GM21786 (cell line): ENCODE measurements around the gene REC8.
"Not testable (repeated sequence)": the region's sequence is repeated elsewhere in the genome, so short reads cannot be mapped to it uniquely, and the experiment has no call there.

Experiments used
- ATAC-seq: cut with Tn5 transposase; IDR thresholded peaks from one replicate; pipeline ENCODE4 v1.9.1; 2021; ENCODE audit not compliant: unreplicated experiment

Gene REC8

GRCh38 chr14:24203249-24203886 lies 31.5 kb downstream of the REC8 start:
- ATAC-seq, result not testable (repeated sequence)

GRCh38 chr14:24204163-24205146 lies 32.6 kb downstream of the REC8 start:
- ATAC-seq, result no peak

- ATAC-seq, result no peak
These were observed 34.6 kb downstream of the REC8 start for GRCh38 chr14:24206260-24207103.

GRCh38 chr14:24207104-24207551 lies 35.2 kb downstream of the REC8 start:
- ATAC-seq, result no peak

GRCh38 chr14:24207625-24208024 lies 35.7 kb downstream of the REC8 start:
- ATAC-seq, result no peak

- ATAC-seq, result no peak
These were observed 39.4 kb downstream of the REC8 start for GRCh38 chr14:24211311-24211710.

GRCh38 chr14:24212924-24213865 lies 41.3 kb downstream of the REC8 start, which contains the start of gene CHMP4A:
Gene CHMP4A, minus strand, starts transcription at chr14:24213488. Its CDS starts 49 bp downstream, at chr14:24213439.
- peak; percentile 84 for ATAC-seq

- ATAC-seq, result no peak
These were observed 42.2 kb downstream of the REC8 start for GRCh38 chr14:24213866-24214662.

- peak; percentile 58 for ATAC-seq
These were observed 43.8 kb downstream of the REC8 start, which contains the start of gene MDP1 for GRCh38 chr14:24215495-24216344. Gene MDP1, minus strand, starts transcription at chr14:24216066. Its CDS starts 111 bp downstream, at chr14:24215955.

- no peak for ATAC-seq
These were observed 44.4 kb downstream of the REC8 start for GRCh38 chr14:24216345-24216699.

GRCh38 chr14:24216876-24217275 lies 45.0 kb downstream of the REC8 start:
- ATAC-seq, result not testable (repeated sequence)

DNA sequence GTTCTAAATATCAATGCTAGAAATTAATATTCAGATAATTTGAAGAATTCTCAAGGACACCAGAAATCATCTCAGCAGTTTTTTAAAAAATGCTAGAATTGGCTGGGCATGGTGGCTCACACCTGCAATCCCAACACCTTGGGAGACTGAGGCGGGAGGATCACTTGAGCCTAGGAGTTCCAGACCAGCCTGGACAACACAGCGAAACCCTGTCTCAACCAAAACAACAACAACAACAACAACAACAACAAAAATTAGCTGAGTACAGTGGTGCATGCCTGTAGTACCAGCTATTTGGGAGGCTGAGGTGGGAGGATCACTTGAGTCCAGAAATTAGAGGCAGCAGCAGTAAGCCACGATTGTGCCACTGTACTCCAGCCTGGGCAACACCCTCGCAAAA lies 47.2 kb downstream of the REC8 start:
- no peak for ATAC-seq

DNA sequence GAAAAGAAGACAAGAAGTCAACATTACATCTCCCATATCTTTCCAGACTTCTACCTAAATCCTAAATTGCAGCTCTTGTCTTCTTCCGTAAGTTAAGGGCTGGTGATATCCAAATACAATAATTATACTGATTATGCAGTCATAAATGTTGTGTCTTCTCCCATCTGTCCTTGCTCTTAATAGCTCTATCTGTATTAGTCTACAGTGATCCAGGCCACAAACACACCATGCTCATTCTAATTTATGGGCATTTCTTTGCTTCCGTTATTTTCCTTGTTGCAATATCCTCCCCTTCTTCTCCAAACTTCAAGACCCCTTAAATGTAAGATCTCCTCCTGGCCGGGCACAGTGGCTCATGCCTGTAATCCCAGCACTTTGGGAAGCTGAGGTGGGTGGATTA lies 47.6 kb downstream of the REC8 start:
- no peak for ATAC-seq

GRCh38 chr14:24222987-24223386 lies 51.1 kb downstream of the REC8 start:
- not testable (repeated sequence) for ATAC-seq

- ATAC-seq, result no peak
These were observed 52.8 kb downstream of the REC8 start for GRCh38 chr14:24224618-24225071.

DNA sequence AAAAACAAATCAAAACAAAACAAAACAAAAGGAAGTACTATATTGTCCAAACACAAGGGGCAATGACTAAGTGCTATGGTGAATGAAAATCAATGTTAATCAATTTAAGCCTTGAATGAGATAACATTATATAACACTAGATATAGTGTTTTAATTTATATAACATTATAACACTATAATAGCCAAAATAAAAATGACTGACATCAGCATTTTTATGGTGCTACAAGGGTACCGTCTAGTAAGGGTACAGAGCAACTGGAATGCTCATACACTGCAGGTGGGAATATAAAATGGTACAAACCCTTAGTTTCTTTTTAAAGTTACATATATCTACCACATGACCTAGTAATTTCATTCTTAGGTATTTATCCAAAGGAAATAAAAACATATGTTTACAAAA lies 54.6 kb downstream of the REC8 start:
- no peak for ATAC-seq

GRCh38 chr14:24228902-24229301 lies 57.0 kb downstream of the REC8 start:
- no peak for ATAC-seq
